Measurements from ENCODE around the gene FGF12.
"Not testable (repeated sequence)": the region's sequence is repeated elsewhere in the genome, so short reads cannot be mapped to it uniquely, and the experiment has no call there.

The FGF12 gene

DNA sequence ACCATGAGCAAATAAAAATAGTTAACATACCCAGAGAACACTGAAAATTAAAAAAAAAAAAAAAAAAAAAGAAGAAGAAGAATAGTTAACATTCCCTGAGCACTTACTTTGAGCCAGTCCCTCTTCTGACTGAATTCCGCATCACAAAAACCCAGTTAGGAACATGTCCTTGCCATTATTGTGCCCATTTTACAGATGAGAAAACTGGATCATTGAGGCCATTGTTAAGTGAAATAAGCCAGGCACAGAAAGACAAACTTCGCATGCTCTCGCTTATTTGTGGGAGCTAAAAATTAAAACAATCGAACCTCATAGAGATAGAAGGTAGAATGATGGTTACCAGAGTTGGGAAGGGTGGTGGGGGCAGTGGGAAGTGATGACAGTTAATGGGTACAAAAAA lies 119.5 kb downstream of the FGF12 start:
- DNase-seq (ENCODE audit: low read depth), result no peak
- no peak for TF ChIP-seq CTCF (conservative IDR thresholded peaks at IDR 0.05; ENCODE audit: low read length)
- no peak overlapping the region for H3K4me3 ChIP-seq (ENCODE audit: low read length)

- no peak overlapping the region for H3K4me3 ChIP-seq (ENCODE audit: low read length)
- DNase-seq (ENCODE audit: low read depth), result no peak
- TF ChIP-seq CTCF (conservative IDR thresholded peaks at IDR 0.05; ENCODE audit: low read length), result no peak
Observed at GRCh38 chr3:192597913-192598312, 129.4 kb downstream of the FGF12 start.

DNA sequence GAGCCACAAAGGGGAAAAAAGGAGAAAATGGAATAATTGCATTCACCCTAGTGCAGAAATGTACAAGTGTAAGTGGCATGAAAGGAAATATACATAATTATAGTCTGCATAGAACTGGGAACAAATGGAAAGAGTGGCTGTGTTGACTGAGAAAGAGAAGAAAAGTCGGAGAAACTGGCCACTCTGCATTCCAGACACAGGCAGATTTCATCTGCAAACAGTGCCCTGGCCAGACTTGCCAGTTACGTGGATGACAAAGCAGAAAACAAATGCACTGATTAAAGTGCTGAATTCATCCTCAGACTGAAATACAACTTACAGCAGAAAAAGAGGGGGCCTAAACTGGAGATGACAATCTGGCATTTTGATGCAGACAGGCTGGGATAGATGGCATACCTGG lies 129.8 kb downstream of the FGF12 start:
- H3K4me3 ChIP-seq (ENCODE audit: low read length), result no peak overlapping the region
- no peak for DNase-seq (ENCODE audit: low read depth)
- TF ChIP-seq CTCF (conservative IDR thresholded peaks at IDR 0.05; ENCODE audit: low read length), result no peak

DNA sequence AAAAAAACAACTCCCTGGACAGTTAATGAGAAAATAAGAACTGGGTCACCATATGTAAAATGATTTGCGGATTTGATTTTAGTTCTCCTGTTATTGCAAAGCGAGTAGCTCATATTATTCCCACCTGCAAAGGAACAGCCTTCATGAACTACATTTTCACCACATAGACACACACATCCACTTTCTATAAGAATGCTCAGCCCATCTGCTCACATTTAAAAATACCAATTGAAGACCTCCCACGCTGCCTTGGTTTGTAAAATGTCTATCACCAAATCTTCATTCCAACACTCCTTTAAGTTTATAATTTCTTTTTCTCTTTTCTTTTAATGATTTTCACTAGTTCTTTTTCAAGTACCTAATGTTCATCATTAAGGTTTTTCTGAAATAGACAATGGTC lies 148.6 kb downstream of the FGF12 start:
- DNase-seq (ENCODE audit: low read depth), result no peak
- no peak for TF ChIP-seq CTCF (conservative IDR thresholded peaks at IDR 0.05; ENCODE audit: low read length)
- no peak overlapping the region for H3K4me3 ChIP-seq (ENCODE audit: low read length)

- no peak for DNase-seq (ENCODE audit: low read depth)
- no peak overlapping the region for H3K4me3 ChIP-seq (ENCODE audit: low read length)
- no peak for TF ChIP-seq CTCF (conservative IDR thresholded peaks at IDR 0.05; ENCODE audit: low read length)
Observed at GRCh38 chr3:192577811-192578210, 149.5 kb downstream of the FGF12 start.

DNA sequence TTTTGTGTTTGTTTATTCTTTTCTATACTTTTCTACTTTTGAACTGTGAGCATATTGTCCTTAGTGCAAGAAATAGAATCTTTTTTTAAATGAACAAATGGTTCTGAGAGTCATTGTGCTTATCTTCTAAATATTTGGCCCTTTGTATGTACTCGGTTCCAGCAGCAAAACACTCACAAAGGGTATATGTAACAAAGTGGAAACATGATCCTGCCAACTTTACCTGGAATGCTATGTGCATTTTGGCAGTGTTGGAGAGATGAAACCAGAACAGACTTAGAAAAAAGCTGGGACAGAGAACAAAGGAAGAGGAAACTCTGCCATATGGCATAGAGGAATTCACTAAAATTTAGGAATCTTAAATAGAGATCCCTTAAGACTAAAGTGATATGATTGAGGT lies 150.1 kb downstream of the FGF12 start:
- no peak for DNase-seq (ENCODE audit: low read depth)
- H3K4me3 ChIP-seq (ENCODE audit: low read length), result no peak overlapping the region
- no peak for TF ChIP-seq CTCF (conservative IDR thresholded peaks at IDR 0.05; ENCODE audit: low read length)

- DNase-seq (ENCODE audit: low read depth); H3K4me3 ChIP-seq (ENCODE audit: low read length): not testable (repeated sequence)
Observed at GRCh38 chr3:192576704-192577103, 150.6 kb downstream of the FGF12 start.

DNA sequence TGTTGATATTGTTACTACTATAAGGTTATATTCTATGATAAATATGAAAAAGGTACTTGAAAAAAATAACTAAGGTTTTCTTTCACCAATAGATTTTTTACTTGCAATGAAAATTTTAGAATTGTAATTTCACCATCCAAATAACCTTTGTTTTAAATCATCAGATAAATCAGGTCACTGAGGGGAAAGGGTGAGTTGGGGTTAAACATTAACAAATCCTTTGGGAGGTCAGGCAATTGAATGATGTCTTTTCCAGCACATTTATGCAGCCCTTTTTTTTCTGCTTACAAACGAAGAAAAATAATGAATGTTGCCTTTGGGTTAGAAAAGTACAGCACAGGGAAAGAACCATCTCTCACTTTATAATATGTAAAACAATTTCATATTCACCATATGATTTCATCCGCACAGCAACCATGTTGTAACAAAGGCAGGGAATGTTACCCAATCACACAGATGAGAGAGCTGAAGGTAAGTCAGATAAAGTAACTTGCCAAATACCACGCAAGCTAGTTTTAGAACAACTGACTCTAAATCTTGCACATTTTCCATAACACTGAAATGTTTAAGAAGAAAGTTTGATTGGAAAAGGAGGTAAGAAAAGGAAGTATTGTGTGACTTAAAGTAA lies 151.3 kb downstream of the FGF12 start:
- no peak overlapping the region for H3K4me3 ChIP-seq (ENCODE audit: low read length)
- TF ChIP-seq CTCF (conservative IDR thresholded peaks at IDR 0.05; ENCODE audit: low read length), result no peak
- no peak for DNase-seq (ENCODE audit: low read depth)
